T-helper 9 cell (primary cell): Measurements from ENCODE around the gene PIKFYVE.
"Not testable (repeated sequence)": the region's sequence is repeated elsewhere in the genome, so short reads cannot be mapped to it uniquely, and the experiment has no call there.

Experiments
- DNase-seq: peaks from one replicate; pipeline ENCODE4 v3.0.0-alpha.2; 2020

Gene PIKFYVE

DNA sequence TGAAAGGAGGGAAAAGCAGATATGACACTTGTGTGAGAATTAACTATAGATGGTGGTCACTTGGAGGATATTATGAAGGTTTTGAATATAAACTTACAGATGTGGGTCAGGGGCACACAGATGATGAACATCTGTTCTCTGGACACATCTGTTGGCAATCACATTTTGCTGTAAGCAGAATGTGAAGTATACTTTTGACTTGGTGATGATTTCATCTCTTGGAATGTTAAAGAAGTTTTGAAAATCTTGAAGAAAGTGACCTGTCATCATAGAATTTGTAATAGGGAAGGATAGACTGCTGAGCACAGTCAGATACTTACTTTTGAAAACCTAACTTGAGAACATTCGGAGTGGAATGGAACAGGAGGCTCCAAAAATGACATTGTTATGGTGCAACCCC lies 40.2 kb downstream of the PIKFYVE start:
- no peak for DNase-seq

DNA sequence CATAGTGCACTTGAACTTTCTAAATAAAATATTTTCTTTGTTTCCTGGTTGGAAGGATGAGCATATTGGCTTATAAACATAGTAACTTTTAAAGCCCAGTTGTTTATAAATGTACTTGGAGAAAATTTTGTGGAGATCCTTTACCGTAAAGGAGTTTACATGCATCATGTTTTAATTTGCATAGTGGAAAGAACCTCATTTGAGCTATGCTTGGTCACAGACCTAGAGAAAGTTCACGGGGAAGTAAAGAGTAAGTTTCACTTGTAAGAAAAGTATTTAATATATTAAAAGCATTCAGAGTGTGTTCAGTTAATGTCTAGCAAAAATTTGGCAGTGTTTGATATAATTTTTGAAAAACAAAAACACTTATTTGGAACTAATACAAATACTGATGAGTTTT lies 45.3 kb downstream of the PIKFYVE start:
- no peak for DNase-seq

DNA sequence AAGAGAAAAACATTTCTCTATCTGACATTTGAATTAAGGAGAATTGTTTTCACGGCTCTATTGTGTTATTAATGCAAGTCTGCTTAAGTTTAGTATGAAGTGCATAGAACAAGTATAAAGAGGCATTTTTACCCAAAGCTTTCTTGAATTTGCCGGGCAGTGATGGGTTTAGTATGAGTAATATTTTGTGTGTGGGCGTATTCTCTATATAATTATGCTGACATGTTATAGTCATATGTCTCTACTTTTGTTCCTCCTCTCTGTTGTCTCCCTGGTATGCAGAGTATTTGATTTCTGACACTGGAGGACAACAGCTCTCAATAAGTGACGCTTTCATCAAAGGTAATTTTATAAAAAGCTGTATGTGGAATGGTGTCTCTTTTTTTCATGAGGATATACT lies 45.9 kb downstream of the PIKFYVE start:
- no peak for DNase-seq

DNA sequence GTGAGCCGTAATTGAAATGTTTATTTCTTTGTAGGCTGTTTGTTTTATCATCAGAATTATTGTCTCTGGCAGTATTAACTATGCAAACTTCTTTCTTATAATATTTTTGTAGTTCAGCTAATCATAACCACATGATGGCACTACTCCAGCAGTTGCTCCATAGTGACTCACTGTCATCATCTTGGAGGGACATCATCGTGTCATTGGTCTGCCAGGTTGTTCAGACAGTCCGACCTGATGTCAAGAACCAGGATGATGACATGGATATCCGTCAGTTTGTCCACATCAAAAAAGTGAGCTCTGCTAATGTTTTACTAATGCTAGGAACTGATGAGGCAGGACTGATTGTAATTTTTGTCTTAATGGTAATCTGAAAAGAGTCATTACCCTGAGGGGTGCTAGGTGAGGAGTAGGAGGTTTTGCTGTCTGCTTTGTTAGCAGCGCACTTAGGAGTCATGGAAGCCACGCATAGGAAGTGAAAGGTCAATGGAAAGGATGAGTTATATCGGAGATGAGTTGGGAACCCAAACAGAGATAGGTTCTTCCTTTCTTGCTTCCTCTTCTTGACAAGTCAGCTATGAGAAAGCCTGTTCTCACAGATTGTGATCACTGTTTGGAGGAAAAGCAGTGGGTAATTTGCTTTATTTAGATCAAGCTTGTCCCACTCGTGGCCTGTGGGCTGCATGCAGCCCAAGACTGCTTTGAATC lies 49.2 kb downstream of the PIKFYVE start:
- DNase-seq, result no peak

DNA sequence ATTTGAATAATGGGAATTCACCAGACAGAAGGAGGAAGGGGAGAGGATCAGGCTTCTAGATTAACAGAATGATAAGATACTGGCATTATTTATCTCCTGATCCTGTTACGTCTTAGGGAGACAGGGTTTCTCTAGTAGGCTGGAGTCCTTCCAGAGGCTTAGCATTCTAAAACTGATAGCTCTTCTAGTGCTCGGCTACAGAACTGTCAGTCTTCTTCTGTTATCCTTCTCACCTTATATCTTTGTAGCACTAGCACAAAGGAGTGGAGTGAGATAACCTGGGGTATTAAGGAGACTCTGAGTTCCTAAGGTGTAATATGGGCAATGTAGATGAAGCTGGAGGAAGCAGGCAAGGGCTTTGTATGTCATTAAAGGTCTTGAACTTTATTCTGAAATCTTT lies 52.1 kb downstream of the PIKFYVE start:
- no peak for DNase-seq

DNA sequence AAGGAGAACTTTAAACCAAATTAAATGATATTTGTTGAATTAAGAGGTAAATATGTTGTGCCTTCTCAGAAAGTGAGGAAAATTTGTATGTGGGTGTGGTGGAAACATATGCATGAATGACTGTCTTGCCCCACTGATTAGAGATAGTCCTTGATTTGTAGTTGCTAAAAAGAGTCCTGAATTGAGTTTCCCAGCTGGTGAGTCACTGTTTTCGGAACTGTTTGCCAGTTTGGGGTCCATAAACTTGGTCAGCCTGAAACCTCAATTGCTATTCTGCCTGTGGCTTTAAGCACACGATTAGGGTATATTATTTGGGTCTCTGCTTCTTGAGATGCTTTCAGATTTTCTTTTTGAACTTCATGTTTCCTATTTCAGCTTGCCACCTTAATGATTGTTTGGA lies 53.3 kb downstream of the PIKFYVE start:
- no peak for DNase-seq

DNA sequence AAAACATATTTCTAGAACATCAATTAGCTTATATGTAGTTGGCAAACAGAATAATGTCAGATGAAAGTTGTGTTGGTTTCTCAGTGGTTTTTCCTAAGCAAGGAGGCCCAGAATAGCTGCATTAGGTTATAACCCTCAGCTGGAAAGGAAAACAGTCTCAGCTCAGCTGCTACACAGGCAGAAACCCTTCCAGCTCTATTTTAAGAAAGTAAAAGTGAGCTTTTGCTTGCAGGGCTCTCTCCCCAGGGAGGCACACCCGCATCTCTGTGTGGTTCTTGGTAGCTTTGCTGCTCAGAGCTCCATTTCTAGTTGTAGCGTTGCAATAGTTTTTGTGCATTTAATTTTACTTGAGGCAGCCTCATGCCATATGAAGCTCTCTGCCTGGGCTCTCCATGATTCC lies 54.6 kb downstream of the PIKFYVE start:
- DNase-seq, result no peak

DNA sequence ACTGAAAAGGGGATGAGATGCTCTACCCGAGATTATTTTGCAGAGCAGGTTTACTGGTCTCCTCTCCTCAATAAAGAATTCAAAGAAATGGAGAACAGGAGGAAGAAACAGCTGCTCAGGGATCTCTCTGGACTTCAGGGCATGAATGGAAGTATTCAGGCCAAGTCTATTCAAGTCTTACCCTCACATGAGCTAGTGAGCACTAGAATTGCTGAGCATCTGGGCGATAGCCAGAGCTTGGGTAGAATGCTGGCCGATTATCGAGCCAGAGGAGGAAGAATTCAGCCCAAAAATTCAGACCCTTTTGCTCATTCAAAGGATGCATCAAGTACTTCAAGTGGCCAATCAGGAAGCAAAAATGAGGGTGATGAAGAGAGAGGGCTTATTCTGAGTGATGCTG lies 60.0 kb downstream of the PIKFYVE start:
- DNase-seq, result no peak

DNA sequence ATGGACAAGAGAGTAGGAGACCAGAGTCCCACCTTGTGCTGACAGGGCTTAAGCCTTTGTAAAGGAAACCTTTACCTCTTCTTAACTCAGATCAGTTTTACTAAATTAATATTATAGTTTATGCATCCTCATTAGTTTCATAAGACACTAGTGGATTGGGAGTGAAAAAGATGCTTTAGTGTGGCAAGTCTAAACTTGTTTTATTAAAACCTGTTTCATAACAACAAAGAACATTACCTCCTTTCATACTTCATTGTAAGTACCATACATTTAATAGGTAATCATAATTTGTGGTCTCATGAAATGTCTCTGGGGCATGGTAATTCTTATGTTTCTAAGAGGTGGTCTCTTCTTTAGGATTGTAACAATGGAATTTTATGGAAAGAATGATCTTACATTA lies 63.4 kb downstream of the PIKFYVE start:
- DNase-seq, result no peak

DNA sequence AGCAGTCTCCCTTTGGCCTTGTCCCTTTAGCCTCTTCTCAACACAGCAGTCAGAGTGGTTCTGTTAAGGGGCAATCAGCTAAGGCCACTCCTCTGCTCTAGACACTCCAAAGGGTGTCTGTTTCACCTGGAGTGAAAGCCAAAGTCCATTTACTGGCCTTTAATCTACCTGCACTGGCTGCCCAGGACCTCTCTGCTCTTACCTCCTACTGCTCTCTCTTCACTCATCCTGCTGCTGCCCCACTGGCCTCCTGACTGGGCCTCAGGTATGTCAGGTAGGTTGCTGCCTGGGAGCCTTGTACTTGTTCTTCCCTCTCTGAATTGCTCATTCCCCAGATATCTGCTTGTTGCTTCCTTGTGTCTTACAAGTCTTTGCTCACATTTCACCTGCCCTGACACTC lies 68.2 kb downstream of the PIKFYVE start:
- DNase-seq, result no peak

DNA sequence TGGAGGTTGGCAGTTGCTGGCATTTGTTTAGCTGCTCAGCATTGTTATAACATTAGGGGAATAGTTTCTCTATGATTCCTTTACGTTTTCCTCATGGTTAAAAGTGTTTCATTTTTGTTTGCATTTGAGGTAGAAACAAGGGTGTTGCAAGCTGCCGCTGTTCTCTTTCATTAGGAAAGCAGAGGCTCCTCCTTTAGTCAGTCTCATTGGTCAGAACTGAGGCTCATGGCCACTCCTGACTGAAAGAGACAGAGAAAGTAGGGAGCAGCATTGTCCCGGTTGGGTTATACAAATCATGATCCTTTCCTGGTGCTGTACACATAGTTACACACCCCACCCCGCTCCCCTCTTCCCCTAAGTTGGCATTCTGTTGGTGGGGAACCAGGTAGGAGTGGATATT lies 80.7 kb downstream of the PIKFYVE start:
- no peak for DNase-seq

DNA sequence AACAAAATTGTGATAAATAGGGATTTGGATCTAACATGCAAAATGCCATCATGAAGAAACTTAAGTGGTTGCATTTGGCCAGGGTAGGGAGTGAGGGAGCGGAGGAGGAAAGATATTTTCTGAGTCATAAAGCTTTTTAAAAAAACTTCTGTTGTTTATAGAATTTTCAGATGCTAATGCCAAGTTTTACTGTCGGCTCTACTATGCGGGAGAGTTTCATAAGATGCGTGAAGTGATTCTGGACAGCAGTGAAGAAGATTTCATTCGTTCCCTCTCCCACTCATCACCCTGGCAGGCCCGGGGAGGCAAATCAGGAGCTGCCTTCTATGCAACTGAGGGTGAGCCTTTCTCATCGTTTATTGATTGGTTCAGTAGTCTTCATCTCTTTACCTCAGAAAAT lies 84.6 kb downstream of the PIKFYVE start:
- no peak for DNase-seq

DNA sequence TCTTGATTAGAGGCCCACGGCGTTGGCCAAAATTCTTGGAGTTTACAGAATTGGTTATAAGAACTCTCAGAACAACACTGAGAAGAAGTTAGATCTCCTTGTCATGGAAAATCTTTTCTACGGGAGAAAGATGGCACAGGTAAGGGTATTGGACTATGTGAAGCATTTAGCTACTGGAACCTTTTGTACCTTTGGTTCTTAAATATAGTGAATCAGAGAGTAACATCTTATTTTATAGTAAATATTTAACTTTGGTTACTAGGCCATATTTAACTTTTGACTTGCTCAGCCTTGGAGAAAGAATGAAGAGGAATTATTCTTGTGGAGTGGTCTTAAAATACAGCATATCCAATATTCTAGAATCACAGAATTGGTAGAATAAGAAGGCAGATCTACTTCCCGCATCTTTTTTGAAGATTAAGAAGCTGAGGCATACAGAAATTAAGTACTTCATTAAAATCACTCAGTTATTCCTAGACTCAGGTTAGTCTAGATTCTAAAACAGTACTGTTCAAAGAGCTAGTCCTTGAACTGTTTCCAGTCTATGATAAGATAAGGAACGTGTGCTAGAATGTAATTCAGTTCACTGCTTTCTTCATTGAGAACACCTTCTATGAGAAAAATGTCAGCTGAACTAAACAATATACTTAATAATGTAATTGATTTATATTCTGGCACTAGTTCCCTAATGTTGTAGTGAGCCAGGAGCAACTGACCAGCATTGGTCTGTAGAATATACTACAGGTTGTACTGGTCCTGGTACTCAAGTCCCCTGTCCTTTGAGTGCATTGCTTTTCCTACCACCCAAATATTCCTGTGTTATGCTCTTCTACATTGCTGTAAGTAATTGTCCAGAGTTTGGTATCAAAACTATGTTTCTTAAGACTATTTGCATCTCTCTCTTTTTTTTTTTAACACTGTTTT lies 86.9 kb downstream of the PIKFYVE start:
- DNase-seq, result no peak

DNA sequence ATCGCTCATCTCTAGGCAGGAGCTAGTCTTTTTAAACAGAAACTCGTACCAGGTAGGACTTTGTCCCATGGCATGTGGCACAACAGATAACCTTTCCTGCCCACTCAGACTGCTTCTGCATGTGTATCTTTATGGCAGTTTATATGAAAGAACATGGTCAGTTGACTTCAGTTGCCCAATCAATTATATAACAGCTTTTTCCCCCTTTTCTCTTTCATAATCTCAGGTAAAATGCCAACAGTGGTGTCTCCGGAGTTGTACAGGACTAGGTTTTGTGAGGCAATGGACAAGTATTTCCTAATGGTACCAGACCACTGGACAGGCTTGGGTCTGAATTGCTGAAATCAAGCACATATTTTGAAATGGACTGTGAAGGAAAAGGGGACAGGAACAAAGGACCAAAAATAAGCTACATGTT lies 88.9 kb downstream of the PIKFYVE start:
- no peak for DNase-seq

DNA sequence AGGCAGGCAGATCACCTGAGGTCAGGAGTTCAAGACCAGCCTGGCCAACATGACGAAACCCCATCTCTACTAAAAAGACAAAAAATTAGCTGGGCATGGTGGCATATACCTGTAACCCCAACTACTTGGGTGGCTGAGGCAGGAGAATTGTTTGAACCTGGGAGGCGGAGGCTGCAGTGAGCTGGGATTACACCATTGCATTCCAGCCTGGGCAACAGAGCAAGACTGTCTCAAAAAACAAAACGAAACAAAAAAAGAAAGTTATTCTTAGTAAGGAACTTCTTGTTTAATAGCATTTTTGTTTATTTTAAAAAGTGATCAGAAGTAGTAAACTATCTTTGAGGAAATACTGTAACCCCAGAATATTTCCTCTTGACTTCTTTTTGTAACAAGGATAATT lies 90.4 kb downstream of the PIKFYVE start:
- DNase-seq, result not testable (repeated sequence)

DNA sequence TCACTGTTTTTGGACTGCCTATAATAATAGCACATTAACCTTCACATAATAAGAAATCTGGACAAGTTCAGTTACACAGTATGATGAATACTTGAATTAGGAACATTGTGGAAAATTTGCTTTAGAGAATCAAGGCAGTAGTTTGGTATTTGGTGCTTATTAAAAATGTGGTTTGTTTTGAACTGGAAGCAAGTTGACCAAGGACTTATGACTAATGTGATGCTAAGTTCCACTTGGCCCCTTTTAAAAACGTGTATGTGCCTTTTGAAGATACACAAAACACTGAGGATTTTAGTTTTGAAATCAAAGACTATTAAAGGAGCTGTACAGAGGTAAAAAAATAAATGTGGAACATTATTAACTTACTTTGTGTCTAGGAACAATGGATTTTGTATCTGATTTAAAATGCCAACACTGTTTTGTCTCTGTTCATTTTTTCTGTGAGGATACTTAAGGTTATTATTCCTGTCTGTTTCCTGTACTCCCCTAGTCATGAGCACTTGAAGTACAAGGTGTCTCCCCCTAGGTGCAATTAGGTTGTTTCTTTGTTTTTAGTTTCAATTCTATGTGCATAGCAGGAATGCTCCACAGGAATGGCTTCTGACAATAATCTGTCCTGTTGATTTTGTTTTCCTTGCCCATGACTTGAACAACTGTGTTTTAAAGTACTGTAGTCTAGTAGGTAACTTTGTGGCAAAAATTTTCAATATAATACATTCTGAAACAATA lies 91.0 kb downstream of the PIKFYVE start:
- no peak for DNase-seq

DNA sequence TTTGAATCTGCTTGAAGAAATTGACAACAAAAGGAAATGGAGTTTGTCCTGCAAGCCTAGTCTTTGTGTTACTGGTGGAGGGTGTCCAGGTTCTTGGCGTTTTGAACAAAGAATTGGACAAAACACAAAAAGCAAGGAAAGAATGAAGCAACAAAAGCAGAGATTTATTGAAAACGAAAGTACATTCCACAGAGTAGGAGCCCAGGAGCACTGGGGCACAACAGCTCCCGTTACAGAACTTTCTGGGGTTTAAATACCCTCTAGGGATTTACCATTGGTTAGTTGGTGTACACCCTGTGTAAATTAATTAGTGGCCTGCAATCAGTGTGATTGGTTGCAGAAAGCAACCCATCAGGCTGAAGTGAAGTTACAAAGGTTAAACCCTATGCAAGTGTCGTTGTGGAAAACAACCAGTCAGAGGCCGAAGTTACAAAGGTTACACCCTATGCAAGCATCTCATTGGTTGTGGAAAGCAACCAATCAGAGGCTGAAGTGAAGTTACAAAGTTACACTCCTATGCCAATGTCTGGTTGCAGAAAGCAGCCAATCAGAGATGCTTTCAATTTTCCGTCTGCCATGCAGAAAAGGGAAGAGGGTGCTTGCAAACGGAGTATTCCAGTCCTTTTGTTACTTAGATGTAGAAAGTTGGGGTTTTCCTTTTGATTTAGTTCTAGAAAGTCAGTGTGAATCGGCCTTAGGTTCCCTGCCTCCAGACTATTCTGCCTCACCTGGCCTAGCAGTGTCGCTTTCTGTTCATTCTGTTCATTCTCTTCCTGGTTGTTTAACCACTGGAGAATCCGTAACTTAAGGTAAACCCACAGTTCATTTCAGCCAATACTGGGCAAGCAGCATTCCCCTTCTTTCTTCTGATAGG lies 92.9 kb downstream of the PIKFYVE start:
- no peak for DNase-seq

DNA sequence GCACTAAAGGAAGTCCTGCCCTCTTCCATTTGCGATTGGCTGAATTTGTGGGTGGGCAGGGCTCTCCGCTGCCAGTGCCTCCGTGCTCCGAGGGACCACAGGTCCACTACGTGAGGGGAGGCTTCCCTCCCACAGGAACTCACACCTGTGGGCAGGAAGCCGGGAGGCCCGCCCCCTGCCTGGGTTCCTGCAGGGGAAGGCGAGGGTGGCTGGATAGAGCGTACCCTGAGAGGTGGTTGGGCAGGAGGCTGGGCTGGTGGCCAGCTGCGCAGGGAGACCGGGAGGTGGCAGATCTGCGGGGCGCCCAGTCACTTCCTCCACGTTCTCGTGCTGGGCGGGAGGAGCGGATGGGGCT lies 93.6 kb downstream of the PIKFYVE start:
- no peak for DNase-seq

DNA sequence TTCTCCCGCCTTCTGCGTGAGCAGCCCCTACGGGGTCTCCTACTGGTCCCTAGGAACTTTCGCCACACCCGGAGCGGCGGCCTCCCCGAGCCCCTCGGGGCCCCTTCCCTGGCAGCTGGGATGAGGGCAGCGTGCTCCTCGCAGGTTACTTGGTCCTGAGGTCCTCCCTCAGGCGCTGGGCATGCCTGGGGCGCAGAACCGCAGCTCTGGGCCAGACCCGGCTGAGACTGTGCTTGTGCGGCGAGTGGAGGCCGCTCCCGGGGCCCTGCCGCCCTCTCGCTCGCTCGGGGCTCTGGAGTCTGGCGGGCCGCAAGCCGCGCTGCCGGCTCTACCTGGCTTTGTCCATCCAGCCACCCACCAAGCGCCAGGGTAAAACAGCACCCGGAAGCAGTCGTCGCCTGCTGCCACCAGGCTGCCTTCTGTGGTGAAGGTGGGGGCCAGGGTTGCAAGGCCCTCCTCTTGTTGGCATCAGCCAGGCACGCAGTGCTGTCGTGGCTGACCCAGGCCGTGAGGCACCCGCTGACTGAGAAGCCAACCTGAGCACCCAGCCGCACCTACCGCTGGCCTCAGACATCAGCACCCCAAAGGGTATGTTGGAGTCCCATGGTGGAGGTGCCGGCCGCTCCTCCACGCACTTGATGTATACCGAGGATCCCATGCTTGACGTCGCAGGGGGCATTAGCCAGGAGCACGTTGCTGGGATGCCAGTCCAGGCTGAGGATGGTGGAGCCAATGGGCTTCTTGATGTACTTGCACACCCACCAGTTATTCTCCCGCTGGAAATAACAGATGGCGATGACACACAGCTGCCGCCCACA lies 94.4 kb downstream of the PIKFYVE start:
- no peak for DNase-seq

DNA sequence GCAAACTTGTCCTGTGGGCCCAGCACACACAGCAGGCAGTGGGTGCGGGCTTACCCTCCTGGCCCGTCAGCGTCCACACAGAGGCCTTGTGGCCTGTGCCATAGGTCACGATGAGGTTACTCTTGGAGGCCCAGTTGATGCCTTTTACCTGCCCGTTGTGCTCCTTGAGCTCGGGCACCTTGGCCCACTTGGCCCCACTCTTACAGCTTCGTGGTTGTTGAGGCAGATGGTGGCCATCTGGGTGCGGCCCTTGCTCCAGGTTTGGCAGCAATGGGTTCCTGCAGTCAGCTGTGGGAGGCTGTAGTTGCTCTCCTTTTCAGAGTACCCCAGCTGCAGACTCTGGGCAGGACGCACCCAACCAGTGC lies 95.0 kb downstream of the PIKFYVE start:
- DNase-seq, result no peak

DNA sequence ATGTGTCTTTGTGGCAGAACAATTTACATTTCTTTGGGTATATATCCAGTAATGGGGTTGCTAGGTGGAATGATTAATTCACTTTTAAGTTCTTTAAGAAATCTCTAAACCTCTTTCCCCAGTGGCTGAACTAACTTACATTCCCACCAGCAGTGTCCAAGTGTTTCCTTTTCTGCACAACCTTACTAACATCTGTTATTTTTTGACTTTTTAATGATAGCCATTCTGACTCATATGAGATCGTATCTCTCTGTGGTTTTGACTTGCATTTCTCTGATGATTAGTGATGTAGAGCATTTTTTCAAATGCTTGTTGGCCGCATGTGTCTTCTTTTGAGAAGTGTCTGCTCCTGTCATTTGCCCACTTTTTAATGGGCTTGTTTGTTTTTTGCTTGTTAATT lies 97.4 kb downstream of the PIKFYVE start:
- DNase-seq, result no peak
